GM19455 (cell line): ENCODE measurements around the gene UGDH.
A peak's percentile ranks its signal among the peaks of the same experiment; 100 is the strongest.
"Not testable (repeated sequence)": the region's sequence is repeated elsewhere in the genome, so short reads cannot be mapped to it uniquely, and the experiment has no call there.

Experiments used
- ATAC-seq: cut with Tn5 transposase; IDR thresholded peaks from one replicate; pipeline ENCODE4 v1.9.1; 2021; ENCODE audit not compliant: unreplicated experiment

Gene UGDH

GRCh38 chr4:39497909-39498726 is 29.1 kb downstream of the UGDH start:
- ATAC-seq, result no peak

GRCh38 chr4:39495446-39496213 is 31.6 kb downstream of the UGDH start:
- no peak for ATAC-seq

DNA sequence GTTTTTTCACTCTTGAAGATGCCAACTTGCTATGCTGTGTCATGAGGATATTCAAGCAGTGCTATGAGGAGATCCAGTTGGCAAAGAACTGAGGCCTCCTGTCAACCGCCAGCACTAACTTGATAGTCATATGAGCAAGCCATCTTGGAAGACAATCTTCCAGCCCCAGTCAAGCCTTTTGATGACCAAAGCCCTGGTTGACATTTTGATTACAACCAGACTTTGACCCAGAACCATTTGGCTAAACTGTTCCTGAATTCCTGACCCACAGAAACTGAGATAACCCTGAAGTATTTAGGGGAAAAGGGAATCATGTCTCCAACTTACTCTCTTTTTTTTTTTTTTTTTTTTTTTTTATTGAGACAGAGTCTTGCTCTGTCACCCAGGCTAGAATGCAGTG is 32.9 kb downstream of the UGDH start:
- ATAC-seq, result no peak

GRCh38 chr4:39490322-39490721 is 36.9 kb downstream of the UGDH start:
- ATAC-seq, result no peak

DNA sequence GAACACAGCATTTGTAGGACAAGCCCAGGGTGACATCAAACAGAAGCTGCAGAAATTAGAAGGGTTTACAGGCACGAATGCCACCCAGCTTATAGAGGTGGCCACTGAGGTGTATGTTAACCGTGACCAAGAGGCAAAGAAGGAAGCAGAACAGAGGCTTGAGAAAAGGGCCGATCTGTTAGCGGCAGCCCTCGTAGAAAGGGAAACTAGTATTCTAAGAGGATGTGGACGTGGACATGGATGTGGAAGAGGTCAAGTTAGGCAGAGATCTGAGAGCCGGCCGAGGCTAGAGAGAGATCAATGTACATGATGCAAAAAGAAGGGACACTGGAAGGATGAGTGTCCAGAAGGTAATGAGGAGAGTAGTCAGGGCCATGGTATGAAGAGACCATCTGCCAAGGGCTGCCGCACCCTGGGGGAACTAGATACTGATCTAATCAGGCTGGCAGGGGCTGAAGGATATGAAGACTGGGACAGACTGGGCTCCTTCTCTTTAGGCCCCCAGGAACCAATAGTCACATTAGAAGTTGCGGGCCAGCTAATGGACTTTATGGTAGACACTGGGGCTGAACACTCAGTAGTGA is 40.9 kb downstream of the UGDH start:
- ATAC-seq, result no peak

- ATAC-seq, result no peak
Observed at GRCh38 chr4:39484582-39485272, 42.5 kb downstream of the UGDH start.

DNA sequence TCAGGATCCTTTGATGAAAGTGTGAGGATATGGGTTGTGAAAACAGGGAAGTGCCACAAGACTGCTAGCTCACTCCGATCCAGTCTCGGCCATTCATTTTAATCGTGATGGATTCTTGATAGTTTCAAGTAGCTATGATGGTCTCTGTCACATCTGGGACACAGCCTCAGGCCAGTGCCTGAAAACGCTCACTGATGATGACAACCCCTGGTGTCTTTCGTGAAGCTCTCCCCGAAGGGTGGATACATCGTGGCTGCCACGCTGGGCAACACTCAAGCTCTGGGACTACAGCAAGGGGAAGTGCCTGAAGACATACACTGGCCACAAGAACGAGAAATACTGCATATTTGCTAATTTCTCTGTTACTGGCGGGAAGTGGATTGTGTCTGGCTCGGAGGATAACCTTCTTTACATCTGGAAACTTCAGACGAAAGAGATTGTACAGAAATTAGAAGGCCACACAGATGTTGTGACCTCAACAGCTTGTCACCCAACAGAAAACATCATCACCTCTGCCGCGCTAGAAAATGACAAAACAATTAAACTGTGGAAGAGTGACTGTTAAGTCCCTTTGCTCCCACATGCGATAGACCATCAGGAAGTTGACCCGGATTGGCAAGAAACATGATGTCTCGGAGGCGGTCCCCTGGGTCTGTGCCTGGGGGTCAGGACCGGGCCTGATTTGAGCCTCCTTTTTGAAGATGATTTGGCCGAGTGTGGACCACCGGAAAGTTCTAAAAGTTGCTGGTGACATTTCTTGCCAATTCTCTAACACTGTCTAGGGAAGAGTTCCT is 46.1 kb downstream of the UGDH start:
- no peak for ATAC-seq

GRCh38 chr4:39480251-39480650 is 47.0 kb downstream of the UGDH start:
- no peak for ATAC-seq

DNA sequence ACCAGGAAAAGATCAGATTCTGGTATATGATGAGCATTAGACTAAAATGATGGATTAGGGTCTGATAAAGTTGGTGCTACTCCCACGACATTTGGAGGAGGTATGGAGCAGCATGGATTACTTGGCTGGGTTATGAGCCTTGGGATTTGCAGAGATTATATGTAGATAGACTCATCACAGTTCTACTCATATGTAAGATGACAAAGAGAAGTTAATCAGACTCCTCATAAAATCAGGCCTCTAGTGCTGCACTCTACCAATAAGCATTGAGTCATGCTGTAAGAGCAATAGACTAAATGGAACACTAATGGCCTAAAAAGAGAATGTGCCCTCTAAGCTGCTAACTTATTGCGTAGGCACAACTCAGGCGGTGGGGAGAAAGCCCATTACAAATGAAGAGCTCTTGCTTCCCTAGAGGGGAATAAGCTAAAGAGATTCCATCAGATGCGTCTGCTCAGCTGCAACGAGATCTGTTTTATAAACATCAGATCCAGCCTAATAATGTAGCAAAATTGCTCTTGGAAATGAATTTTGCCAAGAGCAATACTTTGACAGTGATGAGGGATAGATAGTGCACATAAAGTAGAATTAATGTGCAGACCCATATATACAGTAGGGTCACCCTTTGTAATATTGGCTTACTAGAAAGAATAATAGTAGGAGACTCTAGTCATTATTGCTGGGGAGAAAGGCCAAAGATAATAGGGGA is 50.9 kb downstream of the UGDH start:
- ATAC-seq, result no peak

DNA sequence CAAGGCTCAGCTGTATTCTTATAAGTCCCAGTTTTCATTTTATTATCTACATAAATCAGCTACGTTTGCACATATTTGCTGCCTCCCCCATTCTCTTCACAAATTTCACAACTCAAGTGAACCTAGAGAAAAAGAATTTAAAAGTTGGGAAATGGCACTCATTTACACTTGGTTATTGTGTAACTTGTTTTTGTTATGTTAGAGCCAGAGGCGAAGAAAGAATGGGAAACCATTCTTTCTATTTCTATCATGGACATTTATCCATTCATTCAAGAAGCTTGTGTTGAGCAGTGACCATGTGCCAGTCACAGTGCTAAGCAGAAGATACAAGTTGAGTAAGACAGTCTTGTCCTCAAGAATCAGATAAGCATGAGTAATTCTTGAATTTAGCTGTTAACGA is 54.8 kb downstream of the UGDH start:
- no peak for ATAC-seq

DNA sequence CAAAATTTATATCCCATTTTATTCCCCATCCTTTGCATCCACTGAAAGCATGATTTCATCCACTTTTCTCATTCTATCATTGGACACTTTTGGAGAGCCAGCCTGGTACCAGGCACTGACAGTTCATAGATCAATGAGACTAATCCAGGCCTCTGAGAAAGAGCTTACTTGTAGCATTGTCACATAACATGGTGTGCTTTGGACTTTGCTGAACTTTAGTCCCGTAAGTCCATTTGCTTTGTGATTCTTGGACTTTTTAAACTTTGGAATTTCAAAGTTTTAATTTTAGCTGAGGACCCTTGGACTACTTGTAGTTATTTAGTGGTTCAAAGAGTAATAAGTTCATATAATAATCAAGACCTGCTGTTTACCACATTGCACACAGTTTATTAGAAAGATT is 56.8 kb downstream of the UGDH start:
- no peak for ATAC-seq

DNA sequence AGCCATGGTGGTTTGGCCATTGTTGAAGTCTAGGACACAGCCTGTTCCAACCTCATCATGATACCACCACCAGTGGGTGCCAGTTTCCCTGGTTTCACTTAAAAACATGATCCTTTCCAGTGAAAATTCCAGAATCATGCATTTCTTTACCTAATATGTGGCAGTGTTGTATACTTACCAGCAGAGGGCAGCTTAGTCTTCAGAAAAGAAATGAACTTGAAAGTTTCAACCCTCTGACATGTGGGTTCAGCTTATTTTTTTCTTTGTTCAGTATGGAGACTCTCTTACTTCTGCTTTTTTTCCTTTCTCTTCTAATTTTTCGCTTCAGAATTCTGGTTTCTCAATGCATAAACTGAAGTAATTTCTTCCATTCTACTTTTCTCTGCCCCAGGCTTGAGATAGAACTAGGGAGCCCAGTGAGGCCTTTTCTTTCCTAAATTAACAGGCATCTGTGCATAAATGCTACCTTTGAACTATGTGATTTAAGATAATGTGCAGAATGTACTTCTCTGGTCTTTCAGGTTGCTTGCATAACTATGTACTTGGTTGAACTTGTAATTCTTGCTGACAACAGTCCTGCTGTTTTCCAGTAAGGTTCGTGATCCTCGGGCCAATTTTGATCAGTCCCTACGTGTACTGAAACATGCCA is 57.7 kb downstream of the UGDH start:
- ATAC-seq, result peak; percentile 75

DNA sequence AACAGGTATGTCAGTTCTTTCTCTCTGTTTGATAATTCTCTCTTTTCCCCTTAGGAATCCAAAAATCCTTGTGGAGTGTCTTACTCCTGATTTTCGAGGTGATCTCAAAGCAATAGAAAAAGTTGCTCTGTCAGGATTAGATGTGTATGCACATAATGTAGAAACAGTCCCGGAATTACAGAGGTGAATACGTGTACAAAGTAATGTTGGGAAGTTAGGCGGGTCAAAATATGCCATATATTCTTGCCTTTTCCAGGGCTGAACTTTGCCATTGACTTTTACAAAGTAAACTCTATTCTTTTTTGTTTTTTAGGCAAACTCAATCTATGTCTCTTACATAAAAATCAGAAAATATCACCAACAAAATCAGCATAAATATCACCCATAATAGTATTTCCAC is 59.8 kb downstream of the UGDH start:
- no peak for ATAC-seq

- ATAC-seq, result no peak
Observed at GRCh38 chr4:39466747-39467146, 60.5 kb downstream of the UGDH start.

GRCh38 chr4:39464886-39465501 is 62.2 kb downstream of the UGDH start:
- ATAC-seq, result no peak

DNA sequence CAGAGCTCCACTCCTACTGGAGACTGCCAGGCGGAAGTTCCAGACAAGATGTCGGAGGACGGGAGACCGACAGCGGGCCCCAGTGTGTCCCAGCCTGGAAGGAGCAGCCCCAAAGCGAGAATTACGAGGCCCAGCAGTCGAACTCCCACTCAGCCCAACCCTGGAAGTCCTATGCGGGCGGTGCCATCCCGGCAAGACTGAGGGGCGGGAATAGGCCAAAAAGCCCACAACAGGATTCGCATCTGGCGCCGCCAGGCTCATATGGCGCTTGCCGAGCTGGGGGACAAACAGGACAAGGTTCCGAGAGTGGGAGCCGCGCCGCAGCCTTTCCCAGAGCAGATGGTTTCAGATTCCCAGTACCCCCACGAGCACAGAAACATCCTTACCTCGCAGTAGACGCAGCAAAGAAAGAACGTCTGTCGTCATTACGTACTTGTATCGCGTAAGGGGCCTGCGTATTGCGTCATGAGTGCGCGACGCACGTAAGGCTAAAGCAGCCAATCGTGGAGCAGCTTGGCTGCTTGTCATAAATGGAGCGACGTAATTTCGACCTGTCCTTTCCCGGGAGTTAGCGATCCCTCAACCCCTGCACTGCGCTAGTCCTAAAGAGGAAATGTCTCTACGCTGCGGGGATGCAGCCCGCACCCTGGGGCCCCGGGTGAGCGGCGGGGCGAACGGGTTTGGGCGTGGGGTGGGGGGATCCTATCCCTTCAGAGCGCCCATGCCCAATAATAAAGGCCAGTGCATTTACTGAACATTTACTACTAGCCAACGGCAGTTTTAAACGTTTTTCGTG is 68.5 kb downstream of the UGDH start, which contains the start of the genes LIAS and RPL9:
LIAS (plus strand) TSS at position 552 of the 796 bp plus-strand sequence; CDS start at position 614, 62 bp downstream.
RPL9 (minus strand) TSS at position 418 of the 796 bp plus-strand sequence. CDS start 483 bp downstream, outside the sequence.
- peak; percentile 86 for ATAC-seq

DNA sequence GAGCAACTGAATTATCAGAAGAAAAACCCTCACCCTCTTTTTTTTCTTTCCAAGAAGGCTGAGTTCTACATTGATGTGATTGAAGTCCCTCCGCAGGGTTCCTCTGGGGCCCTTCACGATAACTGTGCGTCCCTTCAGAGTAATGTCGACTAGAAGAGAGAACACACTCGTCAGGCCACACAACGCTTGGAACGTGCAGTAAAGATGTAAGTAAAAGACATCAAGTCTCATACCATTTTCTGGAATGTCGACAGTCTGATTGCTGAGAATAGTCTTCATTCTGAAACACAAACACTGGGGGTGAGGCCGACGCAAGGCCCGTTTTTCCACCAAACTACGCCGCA is 69.1 kb downstream of the UGDH start:
- not testable (repeated sequence) for ATAC-seq
